Spleen (tissue), 7 donors: ENCODE data around the gene IKZF3.

Experiments
- POLR2A ChIP-seq, 3 donors: fragments of 450-650 bp; IDR thresholded peaks; one replicate each; pipeline ENCODE4 v1.5.1; 2017; ENCODE audit warnings: antibody characterized with exemption in 3 of 3, mild to moderate bottlenecking in 1 of 3
- TF ChIP-seq, protein P1 (sequence below), 11 experiments: fragments of 200-600 bp in 7 of 11; fragments of 450-650 bp in 4 of 11; sonication (generic) in 4 of 11; IDR thresholded peaks in 8 of 11; conservative IDR thresholded peaks in 3 of 11; 1 replicate in 7 of 11; 2 replicates in 4 of 11; pipeline versions ENCODE4 v1.4.0 to v1.8.0; 2016 to 2021; ENCODE audit warnings: antibody characterized with exemption in 11 of 11, inconsistent platforms in 4 of 11, mild to moderate bottlenecking in 1 of 11
- donor health status: DM: no; HTN: no; CAD: no; lungs with moderate emphysema.
- donor health status: DM: no; HTN: no; CAD: no.
- donor health status: DM: no; HTN: no; CAD: no.

DNA sequence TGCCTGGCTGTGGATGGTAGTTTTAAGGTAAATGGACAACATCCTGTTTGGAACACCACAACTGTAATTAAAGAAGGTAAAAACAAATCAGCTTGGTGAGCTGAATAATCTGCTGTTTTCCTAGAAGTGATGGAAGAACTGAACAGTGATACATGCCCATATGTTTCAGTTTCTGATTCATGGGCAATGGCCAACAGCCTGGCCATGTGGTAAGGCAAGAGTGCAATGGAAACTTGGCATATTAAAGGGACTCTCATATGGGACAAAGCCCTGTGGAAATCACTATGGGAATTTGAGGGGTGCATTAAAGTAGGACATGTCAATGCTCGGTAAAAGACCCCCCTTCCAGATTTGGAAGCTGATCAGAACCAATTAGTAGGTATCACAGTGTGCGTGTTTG lies 37.8 kb downstream of the IKZF3 start:
- TF ChIP-seq, protein P1, sequence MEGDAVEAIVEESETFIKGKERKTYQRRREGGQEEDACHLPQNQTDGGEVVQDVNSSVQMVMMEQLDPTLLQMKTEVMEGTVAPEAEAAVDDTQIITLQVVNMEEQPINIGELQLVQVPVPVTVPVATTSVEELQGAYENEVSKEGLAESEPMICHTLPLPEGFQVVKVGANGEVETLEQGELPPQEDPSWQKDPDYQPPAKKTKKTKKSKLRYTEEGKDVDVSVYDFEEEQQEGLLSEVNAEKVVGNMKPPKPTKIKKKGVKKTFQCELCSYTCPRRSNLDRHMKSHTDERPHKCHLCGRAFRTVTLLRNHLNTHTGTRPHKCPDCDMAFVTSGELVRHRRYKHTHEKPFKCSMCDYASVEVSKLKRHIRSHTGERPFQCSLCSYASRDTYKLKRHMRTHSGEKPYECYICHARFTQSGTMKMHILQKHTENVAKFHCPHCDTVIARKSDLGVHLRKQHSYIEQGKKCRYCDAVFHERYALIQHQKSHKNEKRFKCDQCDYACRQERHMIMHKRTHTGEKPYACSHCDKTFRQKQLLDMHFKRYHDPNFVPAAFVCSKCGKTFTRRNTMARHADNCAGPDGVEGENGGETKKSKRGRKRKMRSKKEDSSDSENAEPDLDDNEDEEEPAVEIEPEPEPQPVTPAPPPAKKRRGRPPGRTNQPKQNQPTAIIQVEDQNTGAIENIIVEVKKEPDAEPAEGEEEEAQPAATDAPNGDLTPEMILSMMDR (IDR thresholded peaks at IDR 0.05 in 8 of 11, conservative IDR thresholded peaks at IDR 0.05 in 3 of 11) = no peak
- TF ChIP-seq POLR2A (IDR thresholded peaks at IDR 0.05) = no peak
